GM18511 (cell line): Measurements from ENCODE around the gene SYCE3.

Experiments used
- ATAC-seq: cut with Tn5 transposase; IDR thresholded peaks from one replicate; pipeline ENCODE4 v1.9.1; 2021; ENCODE audit warnings: mild to moderate bottlenecking, moderate library complexity; ENCODE audit not compliant: unreplicated experiment

SYCE3 gene

DNA sequence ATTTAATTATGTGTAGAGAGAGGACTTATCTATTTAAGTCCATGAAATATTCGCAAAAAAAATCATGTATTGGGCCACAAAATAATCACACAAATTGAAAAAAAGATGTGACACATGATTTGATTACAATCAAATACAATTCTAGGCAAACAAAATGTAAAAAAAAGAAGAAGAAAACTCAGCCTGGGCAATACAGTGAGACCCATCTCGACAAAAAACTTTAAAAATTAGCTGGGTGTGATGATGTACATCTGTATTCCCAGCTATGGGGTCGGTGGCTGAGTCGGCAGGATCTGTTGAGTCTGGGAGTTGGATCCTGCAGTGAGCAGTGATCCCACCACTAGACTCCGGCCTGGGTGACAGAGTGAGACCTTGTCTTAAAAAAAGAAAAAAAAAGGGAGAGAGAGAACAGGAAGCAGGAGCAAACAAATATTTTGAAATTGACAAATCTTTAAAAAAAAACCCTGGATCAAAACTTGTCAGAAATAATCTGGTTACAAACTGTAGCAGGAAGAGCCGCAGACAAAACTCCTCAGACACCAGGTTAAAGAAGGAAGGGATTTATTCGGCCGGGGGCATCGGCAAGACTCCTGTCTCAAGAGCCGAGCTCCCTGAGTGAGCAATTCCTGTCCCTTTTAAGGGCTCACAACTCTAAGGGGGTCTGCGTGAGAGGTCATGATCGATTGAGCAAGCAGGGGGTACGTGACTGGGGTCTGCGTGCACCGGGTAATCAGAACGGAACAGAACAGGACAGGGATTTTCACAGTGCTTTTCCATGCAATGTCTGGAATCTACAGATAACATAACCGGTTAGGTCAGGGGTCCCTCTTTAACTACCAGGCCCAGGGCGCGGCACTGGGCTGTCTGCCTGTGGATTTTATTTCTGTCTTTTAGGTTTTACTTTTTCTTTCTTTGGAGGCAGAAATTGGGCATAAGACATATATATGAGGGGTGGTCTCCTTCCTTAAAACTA, 29.6 kb downstream of the SYCE3 start:
- ATAC-seq, result no peak

DNA sequence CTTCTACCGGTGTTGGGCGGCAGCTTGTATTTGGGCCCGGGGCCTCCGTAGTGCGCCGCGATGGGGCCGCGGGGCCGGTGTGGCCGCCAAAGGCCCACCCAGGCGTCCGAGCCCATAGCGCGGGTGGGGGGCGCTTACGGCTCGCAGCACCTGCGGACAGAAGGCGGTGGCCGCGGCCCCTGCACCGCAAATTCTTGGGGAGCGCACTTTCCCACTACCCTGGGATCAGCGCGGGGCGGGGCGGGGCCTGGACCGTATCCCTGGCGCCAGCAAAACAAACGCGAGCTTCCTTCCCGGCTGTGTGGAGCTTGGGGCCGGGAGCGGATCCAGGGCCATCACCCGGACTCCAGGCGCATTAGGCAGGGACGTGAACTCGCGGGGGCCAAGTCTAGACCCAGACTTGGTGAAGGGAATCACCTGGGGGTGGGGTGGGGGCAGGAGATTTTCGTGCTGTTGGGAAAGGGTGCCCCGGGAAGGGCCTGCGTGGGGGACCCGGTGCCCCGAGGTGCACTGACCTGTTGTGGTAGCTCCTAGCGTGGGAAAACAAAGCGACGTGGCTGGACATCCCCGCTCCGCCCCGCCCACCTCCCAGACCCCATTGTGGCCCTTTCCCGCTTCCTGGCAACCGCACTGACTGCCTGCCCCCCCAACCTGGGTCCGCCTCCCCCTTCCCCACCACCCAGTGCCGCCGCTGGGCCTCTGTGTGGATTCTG, 30.6 kb downstream of the SYCE3 start:
- ATAC-seq, result no peak

DNA sequence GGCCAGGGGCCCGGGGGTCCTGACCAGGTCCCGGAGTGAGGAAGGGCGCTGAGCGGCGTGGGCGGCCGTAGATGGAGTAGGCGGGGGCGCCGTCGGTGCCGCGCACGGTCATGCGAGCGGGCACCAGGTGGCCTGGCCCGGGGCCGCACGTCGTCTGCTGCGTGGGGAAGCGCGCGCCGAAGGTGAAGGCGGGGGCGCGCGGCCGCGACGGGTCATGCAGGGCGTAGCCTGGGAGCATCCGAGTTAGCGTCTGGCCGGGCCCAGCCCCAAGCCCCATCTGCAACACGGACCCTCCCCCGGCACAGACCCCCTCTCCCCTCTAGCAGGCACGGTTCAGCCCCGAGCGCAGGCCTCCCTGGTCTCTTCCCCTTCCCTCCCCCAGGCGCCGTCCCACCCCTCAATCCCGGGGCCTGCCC, 31.2 kb downstream of the SYCE3 start:
- ATAC-seq, result no peak

- ATAC-seq, result peak; percentile 26
These were observed 31.7 kb downstream of the SYCE3 start for GRCh38 chr22:50530877-50531545.

GRCh38 chr22:50530580-50530876, 32.2 kb downstream of the SYCE3 start:
- ATAC-seq, result no peak

DNA sequence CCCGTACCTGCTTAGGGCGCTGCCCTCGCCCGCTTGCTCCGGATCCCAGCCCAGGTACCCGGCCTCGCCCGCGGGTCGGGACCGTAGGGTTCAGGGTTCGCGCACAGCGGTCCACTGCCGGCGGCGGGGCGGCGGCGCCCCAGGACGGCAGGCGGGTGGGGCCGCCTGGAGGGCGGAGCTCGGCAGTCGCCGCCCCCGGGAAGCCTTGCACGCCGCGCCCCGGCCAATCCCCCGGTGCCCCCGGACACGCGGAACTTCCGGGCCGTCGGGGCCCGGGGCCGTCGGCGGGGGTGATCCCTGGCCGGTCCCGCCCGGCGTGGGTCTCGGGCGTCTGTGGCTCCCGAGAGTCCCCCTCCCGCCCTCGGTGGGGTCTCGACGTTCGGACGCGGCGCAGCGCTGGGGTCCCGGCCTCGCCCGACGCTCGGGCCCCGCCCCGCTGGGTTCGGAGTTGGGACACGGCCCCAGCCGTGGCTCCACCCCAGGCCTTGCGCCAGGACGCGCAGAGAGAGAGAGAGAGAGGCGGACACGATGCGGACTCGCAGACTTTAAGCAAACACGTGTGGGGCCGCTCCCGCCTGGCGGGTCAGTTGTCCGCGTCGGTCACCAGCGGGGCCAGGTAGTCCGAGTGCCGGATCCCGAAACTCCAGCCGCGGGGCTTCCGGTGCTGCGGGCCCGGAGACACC, 32.7 kb downstream of the SYCE3 start, which contains the start of gene TYMP:
Gene TYMP, minus strand, starts transcription at position 116 of the 683 bp plus-strand sequence. CDS start 303 bp downstream, outside the sequence.
- ATAC-seq, result peak; percentile 20

- no peak for ATAC-seq
These were observed 33.3 kb downstream of the SYCE3 start for GRCh38 chr22:50529416-50529896.

- no peak for ATAC-seq
These were observed 33.9 kb downstream of the SYCE3 start for GRCh38 chr22:50528682-50529415.

- ATAC-seq, result no peak
These were observed 34.6 kb downstream of the SYCE3 start for GRCh38 chr22:50527921-50528681.

GRCh38 chr22:50526834-50527801, 35.6 kb downstream of the SYCE3 start:
- ATAC-seq, result no peak

- ATAC-seq, result peak; percentile 37
These were observed 36.4 kb downstream of the SYCE3 start for GRCh38 chr22:50526108-50526833.

DNA sequence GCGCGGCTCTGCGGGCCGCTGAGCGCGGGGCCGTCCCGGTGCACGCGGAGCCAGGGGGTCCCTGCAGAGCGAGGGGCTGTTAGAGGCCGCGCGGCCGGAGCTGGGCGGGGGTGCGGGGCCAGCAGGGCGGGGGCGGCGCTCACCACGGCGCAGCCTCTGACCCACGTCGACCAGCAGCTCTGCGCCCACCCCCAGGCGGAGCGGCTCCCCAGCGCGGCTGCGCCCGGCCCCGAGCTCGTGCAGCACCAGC, 36.9 kb downstream of the SYCE3 start:
- no peak for ATAC-seq

- peak; percentile 48 for ATAC-seq
These were observed 37.4 kb downstream of the SYCE3 start, which contains the start of gene SCO2 for GRCh38 chr22:50525104-50525857. TSS of gene SCO2 (minus strand) at chr22:50525598. CDS start at chr22:50524411, 1,187 bp downstream.

GRCh38 chr22:50524676-50525103, 38.0 kb downstream of the SYCE3 start:
- no peak for ATAC-seq

DNA sequence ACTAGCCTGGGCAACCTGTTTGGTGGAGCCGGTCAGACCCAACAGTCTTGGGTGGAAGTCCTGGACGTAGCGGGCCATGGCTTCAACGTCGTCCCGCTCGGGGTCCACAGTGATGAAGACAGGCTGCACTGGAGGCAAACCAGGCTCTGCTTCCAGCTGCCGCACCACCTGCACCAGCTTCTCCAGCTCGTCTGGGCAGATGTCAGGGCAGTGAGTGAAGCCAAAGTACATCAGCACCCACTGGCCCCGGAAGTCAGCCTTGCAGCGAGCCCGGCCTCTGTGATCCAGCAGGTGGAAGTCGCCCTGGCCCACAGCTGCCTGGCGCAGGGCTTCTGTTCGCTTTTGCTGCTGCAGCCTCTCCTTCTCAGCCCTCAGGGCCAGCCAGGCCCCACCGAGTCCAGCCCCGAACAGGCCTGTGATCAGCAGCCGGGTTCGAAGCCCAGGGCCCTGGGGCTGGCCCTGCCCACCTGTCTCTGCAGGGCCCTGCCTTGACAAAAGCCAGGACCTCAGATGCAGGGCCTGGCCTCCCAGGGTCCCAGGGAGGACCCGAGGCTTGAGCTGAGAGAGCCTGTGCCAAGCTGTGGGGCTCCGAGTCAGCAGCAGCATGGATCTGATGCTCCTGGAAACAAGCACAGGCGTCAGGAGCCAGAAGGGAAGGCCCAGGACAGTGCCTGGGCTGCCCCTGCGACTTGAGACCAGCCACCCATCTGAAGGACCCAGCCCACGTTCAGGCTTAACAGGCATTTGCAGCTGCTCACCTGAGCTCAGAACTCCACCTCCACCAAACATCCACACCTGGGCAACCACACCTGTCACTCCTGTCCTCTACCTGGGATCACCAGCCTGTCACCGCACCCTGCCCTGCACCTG, 38.7 kb downstream of the SYCE3 start:
- no peak for ATAC-seq

DNA sequence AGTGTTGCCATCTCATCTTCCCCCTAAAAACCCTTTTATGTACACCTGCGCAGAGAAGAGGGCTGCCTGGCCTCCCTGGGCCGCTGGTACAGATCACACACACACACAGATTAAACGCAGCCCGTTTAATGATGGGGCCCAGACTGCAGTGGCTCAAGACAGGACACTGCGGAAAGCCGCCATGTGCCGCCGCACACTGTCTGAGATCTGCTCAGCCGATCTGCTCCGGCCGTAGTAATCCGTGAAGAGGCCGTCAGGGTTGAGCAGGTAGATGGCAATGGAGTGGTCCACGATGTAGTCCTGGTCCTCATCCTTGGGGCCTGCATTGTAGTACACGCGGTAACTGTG, 39.3 kb downstream of the SYCE3 start:
- ATAC-seq, result no peak
